ENCODE measurements around the gene TAL2.

TAL2 gene

DNA sequence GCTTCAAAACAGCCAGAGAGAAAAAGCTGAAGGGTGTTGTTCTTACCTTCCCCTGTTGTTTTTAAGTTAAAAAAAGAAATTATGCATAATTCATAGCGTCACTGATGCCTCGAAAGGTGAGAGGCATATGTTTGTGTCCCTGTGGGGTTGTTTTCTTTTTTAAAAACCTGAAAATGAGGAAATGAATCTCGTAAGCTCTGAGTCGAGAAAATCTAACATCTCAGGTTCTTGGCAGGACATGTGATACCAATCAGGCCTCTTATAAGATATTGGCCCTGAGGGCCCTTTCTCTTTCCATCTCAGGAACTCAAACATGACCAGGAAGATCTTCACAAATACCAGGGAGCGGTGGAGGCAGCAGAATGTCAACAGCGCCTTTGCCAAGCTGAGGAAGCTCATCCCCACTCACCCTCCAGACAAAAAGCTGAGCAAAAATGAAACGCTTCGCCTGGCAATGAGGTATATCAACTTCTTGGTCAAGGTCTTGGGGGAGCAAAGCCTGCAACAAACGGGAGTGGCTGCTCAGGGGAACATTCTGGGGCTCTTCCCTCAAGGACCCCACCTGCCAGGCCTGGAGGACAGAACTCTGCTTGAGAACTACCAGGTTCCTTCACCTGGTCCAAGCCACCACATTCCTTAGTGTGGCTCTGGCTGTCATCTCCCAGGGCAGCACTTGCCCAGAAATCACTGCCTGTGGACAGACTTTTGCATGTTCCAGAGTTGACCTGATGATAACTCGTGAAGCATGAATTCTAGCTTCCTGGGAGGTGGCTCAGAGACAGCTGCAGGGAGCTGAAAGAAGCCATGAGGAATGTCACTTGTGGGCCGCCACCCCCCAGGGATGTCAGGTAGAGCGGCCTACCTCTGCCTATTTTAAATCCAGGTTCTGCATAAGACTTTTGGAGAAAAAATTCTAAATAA is at the start of gene TAL2:
Gene TAL2 (plus strand): TSS at position 274 of the 921 bp plus-strand sequence. CDS start 40 bp downstream, at position 314.
- DNase-seq (ENCODE audit: low spot score) (no peak), FAIRE-seq (no peak)

- DNase-seq (ENCODE audit: low spot score): no peak
- FAIRE-seq: no peak
Observed at GRCh38 chr9:105621001-105621400, 41.3 kb upstream of the TAL2 start.

DNA sequence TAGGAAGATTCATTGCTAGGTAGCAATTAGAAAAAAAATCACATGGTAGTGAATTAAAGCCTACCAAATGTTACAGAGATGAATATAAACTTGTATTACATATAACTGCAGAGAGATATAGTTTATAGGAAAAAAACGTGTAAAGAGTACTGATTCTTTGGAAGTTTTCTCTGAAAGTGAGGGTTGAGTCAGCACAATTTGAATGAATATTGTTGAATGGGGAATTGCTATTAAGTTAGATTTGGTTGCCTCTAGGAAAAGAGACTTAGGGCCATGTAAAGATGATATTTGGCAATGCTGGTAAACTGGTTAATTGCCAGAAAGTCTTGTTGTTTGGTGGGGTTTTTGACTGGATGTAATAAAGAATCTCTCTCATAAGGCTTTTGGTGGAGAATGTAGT is 37.2 kb upstream of the TAL2 start:
- FAIRE-seq (no peak), DNase-seq (ENCODE audit: low spot score) (no peak)

DNA sequence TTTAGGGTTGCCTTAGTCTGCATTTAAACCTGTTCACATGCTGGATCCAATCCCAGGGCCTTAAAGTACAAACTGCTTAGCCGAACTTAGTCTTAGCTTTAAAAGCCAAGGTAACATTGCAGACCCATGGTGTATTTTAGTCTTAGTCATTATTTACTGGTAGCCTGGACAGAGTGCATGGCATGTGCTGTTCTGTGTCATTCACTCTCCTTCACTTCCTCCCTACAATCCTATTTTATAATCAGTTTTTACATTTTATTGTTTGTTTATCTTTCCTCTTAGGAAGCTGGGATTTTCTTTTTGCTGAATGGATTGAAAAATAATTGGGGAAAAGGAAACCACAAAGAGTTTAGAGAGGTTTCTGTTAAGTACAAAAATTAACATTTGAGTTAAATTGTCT is 29.4 kb upstream of the TAL2 start:
- no peak for FAIRE-seq
- DNase-seq (ENCODE audit: low spot score): no peak

DNA sequence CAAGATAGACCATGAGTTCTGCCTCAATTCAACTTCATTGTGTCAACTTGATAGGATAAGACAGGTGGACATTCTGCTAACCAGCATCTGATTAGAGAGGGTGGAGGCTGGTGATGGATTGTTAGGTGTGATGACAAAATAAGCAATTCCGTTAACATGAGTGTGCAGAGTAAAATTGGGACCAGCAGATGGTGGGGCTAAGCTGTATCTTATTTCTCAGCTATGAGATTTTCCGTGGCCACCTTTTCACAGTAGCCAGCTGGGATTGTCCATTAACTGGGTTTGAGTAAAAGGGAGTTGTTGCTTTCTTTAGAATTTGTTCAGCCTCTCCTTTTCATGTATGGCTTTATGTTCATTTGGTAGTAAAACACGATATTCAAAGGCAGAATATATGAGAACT is 28.8 kb upstream of the TAL2 start:
- DNase-seq (ENCODE audit: low spot score) (no peak), FAIRE-seq (no peak)

DNA sequence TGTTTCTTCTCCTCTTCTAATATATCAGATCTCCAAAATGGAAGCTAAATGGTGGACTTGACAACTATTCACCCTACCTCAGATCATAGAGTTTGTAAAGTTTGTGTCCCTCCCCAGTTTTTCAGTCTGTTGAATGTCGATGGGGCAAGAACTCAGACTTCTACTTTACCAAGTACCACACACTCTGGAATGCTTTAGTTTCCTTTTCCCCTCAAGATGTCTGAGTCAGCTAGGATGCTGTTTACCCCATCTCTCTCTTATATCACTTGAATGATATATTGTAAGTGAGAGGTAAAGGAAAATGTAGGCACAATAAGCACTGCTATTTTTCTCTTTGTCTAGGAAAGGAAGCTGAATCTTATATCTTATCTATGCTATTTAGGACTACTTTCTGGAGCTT is 25.9 kb upstream of the TAL2 start:
- no peak for DNase-seq (ENCODE audit: low spot score)
- no peak for FAIRE-seq

DNA sequence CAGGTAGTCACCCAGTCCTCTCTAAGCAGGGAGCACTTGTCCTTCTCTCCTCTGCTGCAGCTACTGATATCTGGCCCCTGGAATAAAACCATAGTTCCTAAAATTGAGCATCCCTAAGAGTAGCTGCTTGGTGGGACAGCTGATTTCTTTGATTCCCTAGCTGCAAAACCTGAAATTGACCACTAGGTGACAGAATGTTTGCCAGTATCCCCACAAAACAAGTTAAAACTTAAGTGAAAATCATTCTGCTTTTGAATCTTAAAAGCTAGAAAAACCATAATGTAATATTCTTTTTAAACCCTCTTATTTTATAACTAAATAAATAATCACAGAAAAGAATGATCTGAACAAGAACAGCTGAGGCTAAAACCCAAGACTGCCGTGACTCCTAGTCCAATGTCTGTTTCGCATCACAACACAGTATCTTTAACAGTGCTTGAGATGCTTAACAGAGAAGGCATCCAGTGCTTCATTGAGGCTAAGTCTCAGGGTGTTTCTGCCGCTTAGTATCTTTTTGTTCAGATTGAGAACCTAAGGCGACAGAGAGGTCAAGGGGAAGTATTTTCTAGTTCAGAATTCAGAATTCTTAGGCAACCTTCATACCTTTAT is 24.4 kb upstream of the TAL2 start:
- DNase-seq (ENCODE audit: low spot score) (no peak), FAIRE-seq (no peak)

DNA sequence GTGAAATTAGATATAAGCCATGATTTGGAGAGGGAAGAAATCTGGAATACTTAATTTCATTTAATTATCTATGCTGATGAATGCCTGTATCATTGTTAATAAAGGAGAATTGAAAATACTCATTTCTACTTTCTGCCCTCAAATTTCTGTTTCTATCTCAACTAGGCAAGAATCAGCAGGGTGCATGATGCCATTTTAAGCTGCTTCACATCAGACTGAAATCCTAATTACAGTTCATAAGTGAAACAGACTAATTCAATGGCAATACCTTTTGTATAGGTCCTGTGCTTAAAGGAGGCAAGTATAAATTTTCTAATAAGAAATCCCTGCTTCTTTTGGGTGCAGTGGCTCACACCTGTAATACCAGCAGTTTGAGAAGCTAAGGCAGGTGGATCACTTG is 22.3 kb upstream of the TAL2 start:
- DNase-seq (ENCODE audit: low spot score): no peak
- FAIRE-seq: no peak

- DNase-seq (ENCODE audit: low spot score) (no peak), FAIRE-seq (no peak)
Observed at GRCh38 chr9:105643795-105644194, 18.5 kb upstream of the TAL2 start.

- FAIRE-seq (no peak), DNase-seq (ENCODE audit: low spot score) (no peak)
Observed at GRCh38 chr9:105646879-105647594, 15.2 kb upstream of the TAL2 start.

- no peak for DNase-seq (ENCODE audit: low spot score)
Observed at GRCh38 chr9:105647595-105648349, 14.5 kb upstream of the TAL2 start.

DNA sequence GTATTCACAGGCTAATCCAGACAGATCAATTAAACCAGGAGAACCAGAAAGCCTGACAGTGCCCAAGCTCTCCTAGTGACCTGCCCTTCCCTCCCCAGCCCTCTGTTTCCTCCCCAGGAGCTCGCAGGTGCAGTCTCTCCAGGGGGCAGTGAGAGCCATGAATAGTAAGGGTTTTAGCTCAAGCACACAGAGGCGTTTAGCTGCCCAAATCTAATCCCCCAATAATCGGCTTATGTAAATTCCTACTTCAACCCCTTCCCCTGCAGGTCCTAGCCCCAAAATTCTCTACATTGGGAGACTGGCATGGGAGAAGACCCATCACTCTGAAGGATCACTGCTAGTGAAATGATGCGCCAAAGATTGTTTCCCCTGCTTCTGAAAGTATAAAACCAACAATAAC is 10.5 kb upstream of the TAL2 start:
- FAIRE-seq (no peak), DNase-seq (ENCODE audit: low spot score) (no peak)

More at GRCh38 chr9:105647595-105648349, 14.5 kb upstream of the TAL2 start:
- no peak for FAIRE-seq

DNA sequence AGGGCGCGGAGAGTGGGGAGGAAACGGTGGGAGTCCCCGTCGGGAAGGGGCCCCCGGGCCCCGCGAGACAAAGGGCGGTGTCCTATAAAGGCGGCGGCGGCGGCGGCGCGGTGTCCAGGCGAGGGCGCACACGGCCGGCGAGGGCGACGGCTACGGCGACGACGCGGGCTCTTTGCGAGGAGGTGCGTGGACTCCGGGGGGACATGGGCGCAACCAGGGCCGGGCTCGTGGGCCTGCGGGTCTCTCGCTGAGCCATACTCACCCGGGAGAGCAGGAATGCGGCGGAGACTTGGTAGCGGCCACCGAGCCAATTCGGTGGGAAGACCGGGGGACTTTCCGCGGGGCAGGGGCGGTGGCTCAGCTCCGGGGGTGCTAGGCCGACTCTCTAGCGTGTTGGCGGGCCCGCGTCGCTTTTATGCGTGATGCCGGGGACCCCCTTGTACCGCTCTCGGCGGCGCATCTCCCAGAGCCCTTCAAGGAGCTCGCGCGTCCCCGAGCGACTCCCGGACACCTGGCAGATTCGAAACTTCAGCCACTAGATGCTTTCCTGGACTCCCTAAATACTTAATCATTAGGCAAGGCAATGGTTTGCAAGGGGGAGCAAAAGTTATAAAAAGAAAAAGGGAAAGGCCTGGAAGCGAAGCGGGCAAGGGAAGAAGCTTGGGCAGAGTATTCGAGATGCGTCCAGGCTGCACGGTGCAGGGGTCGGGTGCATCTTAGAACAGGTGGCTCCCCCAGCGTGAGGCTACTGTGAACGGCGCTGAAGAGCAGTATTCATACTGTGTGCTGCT is 5.9 kb upstream of the TAL2 start:
- DNase-seq (ENCODE audit: low spot score) (no peak), FAIRE-seq (no peak)

DNA sequence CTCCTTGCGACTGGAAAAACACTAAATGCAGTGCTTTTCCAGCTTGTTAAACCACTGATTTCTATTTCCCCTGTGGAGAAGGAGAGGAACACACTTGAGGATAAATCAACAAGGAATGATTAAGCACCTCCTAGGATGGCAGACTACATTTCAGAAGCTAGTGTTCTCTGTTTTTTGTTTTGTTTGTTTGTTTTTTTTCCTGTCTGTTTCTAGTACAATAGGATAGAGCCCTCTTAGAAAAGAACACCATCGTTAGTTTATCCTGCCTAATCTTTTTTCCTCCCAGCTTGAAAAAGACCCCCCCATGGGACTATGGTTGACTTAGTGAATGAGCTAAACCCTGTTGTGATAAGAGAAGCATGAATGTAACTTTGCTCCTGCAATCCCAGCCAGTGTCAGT is 3.9 kb upstream of the TAL2 start:
- no peak for DNase-seq (ENCODE audit: low spot score)
- no peak for FAIRE-seq

GRCh38 chr9:105661011-105661410 is 1.2 kb upstream of the TAL2 start:
- FAIRE-seq (no peak), DNase-seq (ENCODE audit: low spot score) (no peak)

- no peak for DNase-seq (ENCODE audit: low spot score)
- no peak for FAIRE-seq
Observed at GRCh38 chr9:105663914-105664313, 1.7 kb downstream of the TAL2 start.

- no peak for DNase-seq (ENCODE audit: low spot score)
- FAIRE-seq: no peak
Observed at GRCh38 chr9:105667867-105668266, 5.6 kb downstream of the TAL2 start.

DNA sequence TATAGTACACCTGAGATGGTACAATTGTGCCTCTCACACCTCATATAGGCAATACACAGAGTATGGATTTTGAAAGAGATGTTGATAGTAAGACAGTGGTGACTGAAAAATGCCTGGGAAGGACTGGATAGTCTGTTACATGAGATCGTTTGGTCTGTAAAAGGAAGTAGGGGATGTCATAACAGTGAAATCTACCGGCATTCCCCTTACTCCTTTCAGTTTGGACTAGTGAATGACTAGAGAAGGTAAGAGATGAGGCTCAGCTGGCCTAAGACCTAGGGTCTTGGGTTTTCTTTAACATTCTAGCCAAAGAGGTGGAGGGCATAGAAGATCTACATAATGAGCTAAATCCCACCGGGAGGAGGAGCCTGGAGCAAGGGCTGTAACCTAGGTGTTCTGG is 8.1 kb downstream of the TAL2 start:
- DNase-seq (ENCODE audit: low spot score) (no peak), FAIRE-seq (no peak)

GRCh38 chr9:105670775-105671174 is 8.5 kb downstream of the TAL2 start:
- no peak for DNase-seq (ENCODE audit: low spot score)
- FAIRE-seq: no peak

DNA sequence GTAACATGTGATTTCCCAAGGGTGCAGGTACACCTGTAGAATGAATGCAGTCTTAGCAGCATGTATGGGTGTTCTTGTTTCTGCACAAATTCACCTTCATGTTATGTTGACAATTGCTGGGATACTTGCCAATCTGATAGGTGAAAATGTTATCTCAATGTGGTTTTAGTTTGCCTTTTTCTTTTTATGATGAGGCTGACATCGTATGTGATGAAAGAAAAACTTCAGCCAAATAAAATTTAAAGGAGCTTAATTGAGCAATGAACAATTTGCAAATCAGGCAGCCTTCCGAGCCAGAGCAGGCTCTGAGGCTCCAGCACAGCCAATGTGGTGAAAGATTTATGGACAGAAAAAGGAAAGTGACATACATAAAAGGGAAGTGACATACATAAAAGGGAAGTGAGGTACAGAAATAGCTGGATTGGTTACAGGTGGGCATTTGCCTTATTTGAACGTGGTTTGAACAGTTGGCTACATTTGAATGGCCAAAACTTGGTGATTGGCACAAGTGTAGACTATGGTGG is 10.5 kb downstream of the TAL2 start:
- FAIRE-seq (no peak), DNase-seq (ENCODE audit: low spot score) (no peak)

Measured in urothelium cell line (cell line).